ENCODE data around the gene SYNGR3.

SYNGR3 gene

GRCh38 chr16:1976951-1977874 lies 12.6 kb upstream of the SYNGR3 start:
- no peak for DNase-seq

DNA sequence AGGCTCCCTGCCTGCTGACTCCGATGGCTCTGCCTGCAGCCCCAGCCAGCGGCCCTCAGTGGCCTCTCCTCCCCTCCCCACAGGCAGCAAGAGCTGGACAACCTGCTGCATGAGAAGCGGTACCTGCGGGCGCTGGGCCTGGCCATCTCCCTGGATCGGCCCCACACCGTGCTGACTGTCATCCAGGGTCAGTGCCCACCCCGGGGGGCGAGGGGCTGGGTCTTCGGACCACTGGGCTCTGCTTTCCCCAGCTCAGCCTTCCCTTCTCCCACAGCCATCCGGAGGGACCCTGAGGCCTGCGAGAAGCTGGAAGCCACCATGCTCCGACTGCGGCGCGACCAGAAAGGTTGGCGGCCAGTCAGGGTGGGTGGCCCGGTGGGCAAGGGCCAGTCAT lies 11.9 kb upstream of the SYNGR3 start:
- no peak for DNase-seq

- no peak for DNase-seq
Measured at GRCh38 chr16:1978476-1979120, 11.2 kb upstream of the SYNGR3 start.

DNA sequence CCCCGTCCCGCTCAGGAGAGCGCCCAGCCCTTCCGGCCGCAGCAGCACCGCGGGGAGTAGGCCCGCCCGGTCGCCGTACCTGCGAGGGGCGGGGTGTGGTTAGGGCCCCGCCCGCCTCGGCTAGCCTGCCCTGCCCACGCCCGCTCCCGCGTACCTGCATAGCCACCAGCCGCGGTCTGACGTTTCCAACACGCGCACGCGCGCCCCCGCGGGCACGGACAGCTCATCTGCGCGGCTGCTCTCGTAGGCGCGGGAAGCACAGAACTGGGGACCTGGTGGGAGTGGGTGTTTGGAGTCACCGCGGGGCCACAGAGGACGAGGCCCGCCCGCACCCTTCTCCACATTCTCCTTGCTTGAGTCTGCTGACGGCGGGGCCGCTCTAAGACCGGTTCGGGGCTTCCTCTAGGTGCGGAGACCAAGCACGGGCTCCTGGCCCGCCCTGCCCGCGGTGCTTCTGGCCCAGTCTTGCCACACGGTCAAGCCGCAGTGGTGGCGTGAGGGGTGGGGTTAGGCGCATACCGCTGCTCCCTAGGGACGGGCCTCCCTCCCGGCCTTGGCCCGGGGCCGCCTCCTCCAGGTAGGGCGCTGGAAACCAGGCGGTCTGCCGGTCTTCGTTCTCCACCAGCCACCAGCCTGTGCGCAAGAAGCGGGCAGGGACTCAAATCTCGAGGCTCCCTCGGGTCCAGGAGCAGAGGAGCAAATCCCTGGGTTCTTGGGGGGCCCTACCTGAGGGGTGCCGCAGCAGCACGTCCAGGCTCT lies 10.3 kb upstream of the SYNGR3 start:
- no peak for DNase-seq

GRCh38 chr16:1980030-1980769 lies 9.6 kb upstream of the SYNGR3 start:
- no peak for DNase-seq

DNA sequence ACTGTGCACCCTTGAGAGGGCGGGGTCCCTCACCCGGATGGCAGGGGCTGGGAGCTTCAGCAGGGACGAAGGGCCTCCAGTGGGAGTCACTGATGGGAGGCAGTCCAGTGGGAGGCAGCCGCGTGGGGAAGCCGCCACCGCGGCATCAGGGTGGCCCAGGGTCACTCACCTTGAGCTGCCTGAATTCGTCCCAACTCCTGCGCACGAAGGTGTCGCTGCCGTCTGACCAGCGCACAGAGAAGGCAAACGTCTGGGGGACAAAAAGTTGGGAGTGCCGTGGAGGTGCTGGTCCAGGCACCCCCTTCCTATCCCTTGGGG lies 9.0 kb upstream of the SYNGR3 start:
- DNase-seq = no peak

DNA sequence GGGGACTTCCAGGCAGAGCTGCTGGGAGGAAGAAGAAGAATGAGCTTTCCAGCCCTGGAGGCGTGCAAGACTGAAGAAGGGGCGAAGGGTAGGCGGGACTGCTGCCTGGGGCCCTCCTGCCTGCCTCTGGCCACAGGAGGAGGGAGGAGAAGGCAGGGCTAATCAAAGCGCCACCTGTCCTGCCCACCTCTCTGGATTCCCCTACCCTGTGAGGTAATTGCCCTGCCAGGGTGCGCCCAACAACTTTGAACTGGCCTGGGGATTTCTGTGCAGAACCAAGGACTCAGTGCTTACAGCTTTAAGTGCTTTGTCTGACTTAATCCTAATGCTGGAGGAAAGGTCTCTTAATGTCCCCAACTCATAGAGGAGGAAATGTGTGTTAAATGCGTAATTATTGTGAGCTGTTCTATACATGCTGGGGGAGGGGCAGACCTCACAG lies 8.4 kb upstream of the SYNGR3 start, which contains the start of gene NOXO1:
Gene NOXO1 (minus strand): TSS at position 72 of the 439 bp plus-strand sequence. CDS start 290 bp downstream, outside the sequence.
- no peak for DNase-seq

- DNase-seq = peak; percentile 58
Measured at GRCh38 chr16:1982013-1982433, 7.7 kb upstream of the SYNGR3 start.

DNA sequence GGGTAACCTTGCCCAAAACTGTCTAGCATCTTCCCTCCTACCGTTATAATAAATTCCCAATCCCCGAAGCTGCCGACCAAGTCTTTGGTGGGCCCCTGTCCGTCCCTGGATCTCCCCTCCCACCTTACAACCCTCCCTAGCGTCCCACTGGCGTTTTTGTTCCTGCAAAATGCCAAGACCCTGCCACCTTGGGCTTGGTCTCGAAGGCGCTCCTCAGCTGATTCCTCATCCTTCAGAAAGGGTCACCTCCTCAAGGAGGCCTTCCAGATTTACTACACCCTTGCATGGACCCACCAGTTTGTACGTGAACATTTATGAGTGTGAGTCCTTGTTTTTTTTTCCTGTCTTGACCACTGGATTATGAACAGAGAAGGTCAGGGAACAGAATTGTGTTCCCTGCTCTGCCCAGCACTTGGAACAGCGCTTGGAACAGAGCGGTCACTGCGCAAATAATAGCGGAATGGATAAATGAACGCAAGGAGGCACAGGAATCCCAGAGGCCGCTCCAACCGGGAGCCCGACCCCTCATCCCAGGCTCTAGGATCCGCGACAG lies 6.7 kb upstream of the SYNGR3 start:
- DNase-seq = no peak

DNA sequence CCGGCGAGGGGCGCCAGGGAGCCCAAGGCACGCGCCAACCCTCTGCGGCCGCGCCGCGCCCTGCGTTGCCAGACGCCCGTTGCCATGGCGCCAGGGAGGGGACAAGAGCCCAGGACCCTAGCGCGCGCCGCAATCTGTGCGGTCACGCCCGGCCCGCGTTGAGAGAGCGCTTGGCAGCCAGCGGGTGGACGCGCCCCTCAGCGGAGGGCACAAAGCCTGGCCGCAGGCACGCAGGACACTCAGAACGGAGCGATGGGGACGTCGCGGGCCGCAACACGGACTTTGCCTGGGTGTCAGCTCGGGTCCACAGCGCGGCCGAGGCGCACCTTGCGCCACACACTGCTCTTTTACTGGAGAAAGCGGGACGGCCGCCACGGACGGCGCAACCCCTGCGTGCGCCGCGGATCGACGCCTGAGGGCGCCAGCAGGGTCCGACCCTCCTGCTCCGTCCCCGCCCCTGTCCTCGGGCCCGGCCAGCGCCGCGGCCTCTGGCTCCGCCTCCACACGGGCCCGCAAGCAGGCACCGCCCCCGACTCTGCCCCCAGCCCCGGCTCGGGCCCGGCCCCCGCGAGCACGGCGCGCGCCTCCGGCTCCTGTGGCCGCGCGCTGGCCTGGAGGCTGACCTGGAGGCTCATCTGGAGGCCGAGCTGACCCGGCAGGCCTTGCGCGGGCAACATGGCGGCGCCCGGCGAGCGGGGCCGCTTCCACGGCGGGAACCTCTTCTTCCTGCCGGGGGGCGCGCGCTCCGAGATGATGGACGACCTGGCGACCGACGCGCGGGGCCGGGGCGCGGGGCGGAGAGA lies 6.0 kb upstream of the SYNGR3 start, which contains the start of gene GFER:
Gene GFER (plus strand): TSS at position 650 of the 803 bp plus-strand sequence. CDS start 26 bp downstream, at position 676.
- peak; percentile 95 for DNase-seq

GRCh38 chr16:1984347-1985225 lies 5.2 kb upstream of the SYNGR3 start:
- no peak for DNase-seq

- no peak for DNase-seq
Measured at GRCh38 chr16:1985466-1986150, 4.2 kb upstream of the SYNGR3 start.

DNA sequence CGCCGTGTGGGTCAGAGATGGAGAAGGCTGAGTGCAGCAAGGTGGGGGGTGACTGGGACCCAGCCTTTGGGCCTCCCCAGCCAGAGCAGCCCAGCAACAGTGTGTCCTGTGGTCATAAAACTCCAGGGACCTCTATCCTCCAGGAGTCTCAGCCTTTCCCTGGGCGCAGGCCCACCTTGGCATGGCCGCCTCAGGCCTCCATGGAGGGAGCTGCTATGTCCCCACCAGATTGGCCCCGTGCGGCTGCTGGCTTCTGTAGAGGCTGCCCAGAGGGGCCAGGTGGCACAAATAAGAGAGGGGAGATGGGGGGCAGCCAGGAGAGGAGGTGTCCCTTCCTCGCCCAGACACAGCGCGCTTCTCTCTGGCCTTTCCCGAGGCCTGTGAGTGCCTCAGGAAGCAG lies 2.6 kb upstream of the SYNGR3 start:
- no peak for DNase-seq

DNA sequence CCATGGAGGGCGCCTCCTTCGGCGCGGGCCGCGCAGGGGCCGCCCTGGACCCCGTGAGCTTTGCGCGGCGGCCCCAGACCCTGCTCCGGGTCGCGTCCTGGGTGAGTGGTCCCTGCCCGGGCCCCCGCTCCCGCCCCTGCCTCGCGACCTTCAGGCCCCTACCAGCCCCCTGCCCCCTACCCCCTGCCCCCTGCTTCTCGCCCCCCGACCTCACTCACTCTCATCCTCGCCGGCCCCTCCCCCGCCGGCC lies 256 bp downstream of the SYNGR3 start:
- no peak for DNase-seq

GRCh38 chr16:1990351-1991134 lies 773 bp downstream of the SYNGR3 start:
- no peak for DNase-seq

GRCh38 chr16:1991135-1991551 lies 1.4 kb downstream of the SYNGR3 start:
- DNase-seq = no peak

DNA sequence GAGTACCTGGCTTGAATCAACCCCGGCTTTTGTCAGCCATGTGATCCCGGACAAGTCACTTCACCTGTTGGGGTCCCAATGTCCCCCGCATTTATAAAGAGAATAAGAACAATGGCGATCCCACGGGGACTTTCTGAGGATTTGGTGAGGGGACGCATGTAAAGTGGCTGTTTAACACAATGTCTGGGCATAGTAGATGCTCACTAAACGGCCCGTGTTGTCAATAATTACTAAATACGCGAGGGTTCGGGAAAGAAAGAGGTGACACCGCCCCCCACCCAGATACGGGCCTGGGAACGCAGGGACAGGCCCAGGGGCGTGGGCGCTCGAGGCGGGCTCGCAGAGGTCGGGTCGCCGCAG lies 1.8 kb downstream of the SYNGR3 start:
- no peak for DNase-seq

GRCh38 chr16:1991948-1992703 lies 2.4 kb downstream of the SYNGR3 start:
- DNase-seq = peak; percentile 95

All from right hindlimb (tissue), 1 donor.